ENCODE measurements around the gene SEMA5A.

DNA sequence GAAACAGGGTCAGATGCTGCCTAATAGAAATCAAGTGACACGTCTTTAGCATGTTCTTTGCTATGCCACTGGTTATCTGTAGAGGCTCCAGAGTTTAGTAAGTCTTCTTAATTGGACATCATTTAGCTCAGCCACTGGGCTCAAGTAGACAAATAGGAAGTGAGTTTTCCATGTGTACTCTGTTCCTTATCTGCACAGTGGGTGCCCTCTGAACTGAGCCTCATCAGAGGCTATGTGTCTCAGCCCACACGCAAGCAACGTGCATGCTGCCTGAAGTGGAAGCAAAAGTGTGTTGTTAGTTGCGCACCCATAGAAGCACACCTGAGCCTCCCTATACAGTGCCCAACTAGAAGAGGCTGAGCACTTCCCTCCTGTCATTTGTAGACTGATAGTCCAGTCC, 134.7 kb downstream of the SEMA5A start:
- TF ChIP-seq POLR2A (IDR thresholded peaks at IDR 0.05; ENCODE audit: low read length) (no peak), GATA1 (IDR thresholded peaks at IDR 0.05; ENCODE audit: low read depth, low read length) (no peak)

All from erythroblast (primary cell).